Right atrium auricular region (tissue), 2 donors: Measurements from ENCODE around the gene VDAC1. TPM values are rescaled to one million over a fixed set of nuclear protein-coding genes. Genes with fewer than 3 reads are reported as not detected.
"Not testable (repeated sequence)": the region's sequence is repeated elsewhere in the genome, so short reads cannot be mapped to it uniquely, and the experiment has no call there.

Experiments
- DNase-seq: peaks from one replicate; pipeline ENCODE4 v3.0.0-alpha.2; 2019; ENCODE audit warnings: low spot score
- H3K27ac ChIP-seq, 2 donors: fragments of 200-600 bp; sonication (generic); 1 replicate in 1 of 2; 2 replicates in 1 of 2; pipeline ENCODE4 v1.5.1; 2016 to 2019
- H3K27me3 ChIP-seq, 2 donors: fragments of 200-600 bp; sonication (generic); one replicate each; pipeline versions ENCODE4 v1.5.1 to v1.6.0; 2017 to 2019
- H3K36me3 ChIP-seq: fragments of 200-600 bp; sonication (generic); one replicate; pipeline ENCODE4 v1.5.1; 2016
- H3K4me1 ChIP-seq, 2 donors: fragments of 200-600 bp; sonication (generic); one replicate each; pipeline versions ENCODE4 v1.5.1 to v1.6.0; 2017 to 2019
- H3K4me3 ChIP-seq, 2 donors: fragments of 200-600 bp; sonication (generic); 1 replicate in 1 of 2; 2 replicates in 1 of 2; pipeline ENCODE4 v1.5.1; 2017 to 2019; ENCODE audit warnings: mild to moderate bottlenecking in 1 of 2, moderate library complexity in 1 of 2
- H3K9me3 ChIP-seq, 2 donors: fragments of 200-600 bp; sonication (generic); one replicate each; pipeline ENCODE4 v1.5.1; 2019
- total RNA-seq, 2 donors: library from RNA; depleted of rRNA; stranded (reverse); fragments of >200 nt; gene quantifications; one replicate each; pipeline ENCODE4 v1.1.0, GENCODE V29; 2016
- TF ChIP-seq, protein P1 (sequence below), 2 donors: fragments of 200-600 bp; sonication (generic); IDR thresholded peaks; one replicate each; pipeline ENCODE4 v1.5.1; 2019; ENCODE audit warnings: antibody characterized with exemption in 2 of 2

VDAC1 gene
- total RNA-seq, 2 donors from 2014 or later: 263 to 394 TPM

GRCh38 chr5:134038138-134038537, 33.4 kb upstream of the VDAC1 start:
- H3K9me3 ChIP-seq: no peaks in the 10 kb centered on the region
- no peak overlapping the region for H3K4me3 ChIP-seq
- H3K27me3 ChIP-seq: no peaks in the 10 kb centered on the region
- no peak overlapping the region for H3K27ac ChIP-seq
- H3K36me3 ChIP-seq: no peaks in the 10 kb centered on the region
- H3K4me1 ChIP-seq: no peaks in the 10 kb centered on the region
- TF ChIP-seq, protein P1, sequence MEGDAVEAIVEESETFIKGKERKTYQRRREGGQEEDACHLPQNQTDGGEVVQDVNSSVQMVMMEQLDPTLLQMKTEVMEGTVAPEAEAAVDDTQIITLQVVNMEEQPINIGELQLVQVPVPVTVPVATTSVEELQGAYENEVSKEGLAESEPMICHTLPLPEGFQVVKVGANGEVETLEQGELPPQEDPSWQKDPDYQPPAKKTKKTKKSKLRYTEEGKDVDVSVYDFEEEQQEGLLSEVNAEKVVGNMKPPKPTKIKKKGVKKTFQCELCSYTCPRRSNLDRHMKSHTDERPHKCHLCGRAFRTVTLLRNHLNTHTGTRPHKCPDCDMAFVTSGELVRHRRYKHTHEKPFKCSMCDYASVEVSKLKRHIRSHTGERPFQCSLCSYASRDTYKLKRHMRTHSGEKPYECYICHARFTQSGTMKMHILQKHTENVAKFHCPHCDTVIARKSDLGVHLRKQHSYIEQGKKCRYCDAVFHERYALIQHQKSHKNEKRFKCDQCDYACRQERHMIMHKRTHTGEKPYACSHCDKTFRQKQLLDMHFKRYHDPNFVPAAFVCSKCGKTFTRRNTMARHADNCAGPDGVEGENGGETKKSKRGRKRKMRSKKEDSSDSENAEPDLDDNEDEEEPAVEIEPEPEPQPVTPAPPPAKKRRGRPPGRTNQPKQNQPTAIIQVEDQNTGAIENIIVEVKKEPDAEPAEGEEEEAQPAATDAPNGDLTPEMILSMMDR (IDR thresholded peaks at IDR 0.05): no peak
- DNase-seq: no peak

GRCh38 chr5:134037160-134037559, 32.4 kb upstream of the VDAC1 start:
- H3K27me3 ChIP-seq: no peaks in the 10 kb centered on the region
- no peaks in the 10 kb centered on the region for H3K9me3 ChIP-seq
- no peak overlapping the region for H3K4me3 ChIP-seq
- TF ChIP-seq, protein P1 (IDR thresholded peaks at IDR 0.05): no peak
- DNase-seq: no peak
- no peaks in the 10 kb centered on the region for H3K4me1 ChIP-seq
- no peak overlapping the region for H3K27ac ChIP-seq
- H3K36me3 ChIP-seq: no peaks in the 10 kb centered on the region

DNA sequence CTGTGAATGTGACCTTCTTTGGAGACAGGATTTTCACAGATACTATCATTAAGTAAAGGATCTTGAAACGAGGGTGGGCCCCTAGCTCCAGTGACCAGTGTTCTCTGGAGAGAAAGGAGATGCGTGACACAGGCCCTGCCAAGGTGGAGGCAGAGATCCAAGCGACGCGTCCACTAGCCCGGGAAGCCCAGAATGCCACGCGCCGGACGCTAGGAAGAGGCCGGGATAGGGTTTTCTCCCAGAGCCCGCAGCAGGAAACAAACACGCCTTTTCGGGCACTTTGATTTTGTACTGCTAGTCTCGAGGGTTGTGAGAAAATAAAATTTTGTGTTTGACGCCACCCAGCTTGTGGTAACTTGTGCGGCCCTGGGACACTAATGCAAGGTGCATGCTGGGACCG, 29.6 kb upstream of the VDAC1 start:
- H3K27me3 ChIP-seq: no peaks in the 10 kb centered on the region
- H3K27ac ChIP-seq: no peak overlapping the region
- no peak overlapping the region for H3K4me3 ChIP-seq
- TF ChIP-seq, protein P1 (IDR thresholded peaks at IDR 0.05): no peak
- H3K9me3 ChIP-seq: no peaks in the 10 kb centered on the region
- no peak for DNase-seq
- no peaks in the 10 kb centered on the region for H3K36me3 ChIP-seq
- no peaks in the 10 kb centered on the region for H3K4me1 ChIP-seq

DNA sequence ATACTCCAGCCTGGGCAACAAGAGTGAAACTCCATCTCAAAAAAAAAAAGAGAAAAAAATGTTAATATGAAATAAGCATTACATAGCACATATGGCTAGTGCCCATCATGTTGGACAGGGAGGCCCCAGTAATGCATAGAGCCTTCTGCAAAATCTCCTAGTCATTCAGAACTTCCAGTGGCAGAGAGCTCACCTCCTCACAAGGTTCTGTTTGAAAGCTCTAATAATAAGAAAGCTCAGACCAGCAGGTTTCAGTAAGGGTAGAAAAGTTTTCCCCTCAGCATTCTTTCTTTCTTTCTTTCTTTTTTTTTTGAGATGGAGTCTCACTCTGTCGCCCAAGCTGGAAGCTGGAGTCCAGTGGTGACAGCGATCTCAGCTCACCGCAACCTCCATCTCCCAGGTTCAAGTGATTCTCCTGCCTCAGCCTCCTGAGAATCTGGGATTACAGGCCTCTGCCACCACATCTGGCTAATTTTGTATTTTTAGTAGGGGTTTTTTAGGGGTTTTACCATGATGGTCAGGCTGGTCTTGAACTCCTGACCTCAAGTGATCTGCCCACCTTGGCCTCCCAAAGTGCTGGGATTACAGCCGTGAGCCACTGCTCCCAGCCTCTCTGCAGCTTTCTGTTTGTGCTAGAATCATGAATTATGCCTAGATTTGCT, 25.7 kb upstream of the VDAC1 start:
- not testable (repeated sequence) for H3K4me3 ChIP-seq, H3K4me1 ChIP-seq, H3K27me3 ChIP-seq, H3K36me3 ChIP-seq, H3K9me3 ChIP-seq, H3K27ac ChIP-seq, DNase-seq

DNA sequence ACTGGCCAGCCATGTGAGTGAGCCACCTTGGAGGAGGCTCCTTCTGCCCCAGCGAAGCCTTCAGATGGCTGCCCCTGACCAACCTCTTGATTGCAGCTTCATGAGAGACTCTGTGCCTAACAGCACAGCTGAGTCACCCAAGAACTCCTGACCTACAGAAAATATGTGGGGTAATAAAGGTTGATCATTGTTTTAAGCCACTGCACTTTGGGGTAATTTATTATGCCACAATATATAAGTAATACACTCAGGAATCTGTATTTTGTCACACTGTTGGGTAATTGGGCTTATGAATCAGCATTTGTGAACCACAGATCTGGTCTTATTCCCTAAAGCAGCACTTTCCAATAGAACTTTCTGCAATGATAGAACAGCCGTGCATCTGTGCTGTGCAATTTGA, 24.4 kb upstream of the VDAC1 start:
- Histone ChIP-seq H3K36me3 (no peaks in the 10 kb centered on the region), H3K9me3 (no peaks in the 10 kb centered on the region), H3K27ac (no peak overlapping the region), H3K4me3 (no peak overlapping the region), H3K27me3 (no peaks in the 10 kb centered on the region), H3K4me1 (no peaks in the 10 kb centered on the region)
- no peak for DNase-seq
- TF ChIP-seq, protein P1 (IDR thresholded peaks at IDR 0.05): no peak

- TF ChIP-seq, protein P1 (IDR thresholded peaks at IDR 0.05): no peak
- no peaks in the 10 kb centered on the region for H3K4me1 ChIP-seq
- no peak overlapping the region for H3K27ac ChIP-seq
- no peak for DNase-seq
- no peak overlapping the region for H3K4me3 ChIP-seq
- H3K9me3 ChIP-seq: no peaks in the 10 kb centered on the region
- H3K27me3 ChIP-seq: no peaks in the 10 kb centered on the region
- no peaks in the 10 kb centered on the region for H3K36me3 ChIP-seq
Observed at GRCh38 chr5:134028496-134028895, 23.7 kb upstream of the VDAC1 start.
